GM18517 (cell line): ENCODE measurements around the gene AMY2B.
"Not testable (repeated sequence)": the region's sequence is repeated elsewhere in the genome, so short reads cannot be mapped to it uniquely, and the experiment has no call there.

Experiments
- ATAC-seq: cut with Tn5 transposase; IDR thresholded peaks from one replicate; pipeline ENCODE4 v1.9.1; 2021; ENCODE audit warnings: mild to moderate bottlenecking, moderate library complexity; ENCODE audit not compliant: unreplicated experiment

AMY2B gene

DNA sequence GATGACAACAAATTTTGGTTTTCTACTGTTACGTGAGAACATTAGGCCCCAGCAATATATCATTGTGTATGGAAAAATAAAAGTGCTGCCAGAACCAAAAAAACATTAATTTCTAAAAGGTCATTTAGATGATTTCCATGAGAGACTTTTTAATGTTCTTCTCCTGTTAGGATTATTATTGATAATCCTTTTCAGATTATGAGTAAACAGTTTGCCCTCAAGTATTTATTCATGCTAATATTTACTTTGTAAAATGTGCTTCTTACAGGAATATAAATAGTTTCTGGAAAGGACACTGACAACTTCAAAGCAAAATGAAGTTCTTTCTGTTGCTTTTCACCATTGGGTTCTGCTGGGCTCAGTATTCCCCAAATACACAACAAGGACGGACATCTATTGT, at the start of gene AMY2B:
TSS of gene AMY2B (plus strand) at position 301 of the 400 bp plus-strand sequence. CDS start at position 315, 14 bp downstream.
- ATAC-seq: not testable (repeated sequence)

DNA sequence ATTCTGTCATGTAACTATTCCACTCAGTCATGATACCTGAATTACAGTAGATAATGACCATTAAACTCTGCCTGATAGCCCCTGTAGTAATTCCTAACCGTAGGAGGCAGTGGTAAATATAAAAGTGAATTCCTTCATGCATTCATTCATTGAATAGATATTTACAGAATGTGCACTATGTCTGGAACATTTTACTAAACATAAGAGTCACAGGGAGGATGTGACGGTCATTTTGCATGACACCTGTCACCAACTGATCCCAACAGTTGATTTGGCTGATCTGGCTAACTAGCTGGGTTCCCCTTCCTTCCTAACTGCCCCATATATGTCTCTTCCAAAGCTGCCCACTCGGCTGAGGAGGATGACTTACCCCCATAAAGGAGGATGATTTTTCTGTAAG, 48.0 kb upstream of the AMY2B start:
- no peak for ATAC-seq

DNA sequence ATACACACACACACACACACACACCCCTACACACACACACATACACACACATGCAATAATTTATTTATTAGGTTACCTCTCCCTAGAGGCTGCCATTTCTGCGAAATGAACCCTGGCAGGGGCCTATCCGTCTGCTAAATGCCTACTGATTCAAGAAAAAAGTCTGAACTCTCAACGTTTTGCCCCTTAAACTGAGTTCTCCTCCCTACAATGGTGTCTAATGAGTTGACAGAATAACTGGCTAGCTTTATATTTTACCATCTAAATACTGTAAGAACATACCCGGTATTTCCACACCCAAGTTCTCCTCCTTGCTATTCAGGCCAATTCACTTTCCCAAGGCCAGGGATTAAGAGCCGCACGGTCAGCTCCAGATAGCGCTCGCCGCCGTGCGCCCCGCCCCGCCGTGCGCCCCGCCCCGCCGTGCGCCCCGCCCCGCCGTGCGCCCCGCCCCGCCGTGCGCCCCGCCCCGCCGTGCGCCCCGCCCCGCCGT, 46.2 kb upstream of the AMY2B start:
- ATAC-seq: peak; percentile 48

DNA sequence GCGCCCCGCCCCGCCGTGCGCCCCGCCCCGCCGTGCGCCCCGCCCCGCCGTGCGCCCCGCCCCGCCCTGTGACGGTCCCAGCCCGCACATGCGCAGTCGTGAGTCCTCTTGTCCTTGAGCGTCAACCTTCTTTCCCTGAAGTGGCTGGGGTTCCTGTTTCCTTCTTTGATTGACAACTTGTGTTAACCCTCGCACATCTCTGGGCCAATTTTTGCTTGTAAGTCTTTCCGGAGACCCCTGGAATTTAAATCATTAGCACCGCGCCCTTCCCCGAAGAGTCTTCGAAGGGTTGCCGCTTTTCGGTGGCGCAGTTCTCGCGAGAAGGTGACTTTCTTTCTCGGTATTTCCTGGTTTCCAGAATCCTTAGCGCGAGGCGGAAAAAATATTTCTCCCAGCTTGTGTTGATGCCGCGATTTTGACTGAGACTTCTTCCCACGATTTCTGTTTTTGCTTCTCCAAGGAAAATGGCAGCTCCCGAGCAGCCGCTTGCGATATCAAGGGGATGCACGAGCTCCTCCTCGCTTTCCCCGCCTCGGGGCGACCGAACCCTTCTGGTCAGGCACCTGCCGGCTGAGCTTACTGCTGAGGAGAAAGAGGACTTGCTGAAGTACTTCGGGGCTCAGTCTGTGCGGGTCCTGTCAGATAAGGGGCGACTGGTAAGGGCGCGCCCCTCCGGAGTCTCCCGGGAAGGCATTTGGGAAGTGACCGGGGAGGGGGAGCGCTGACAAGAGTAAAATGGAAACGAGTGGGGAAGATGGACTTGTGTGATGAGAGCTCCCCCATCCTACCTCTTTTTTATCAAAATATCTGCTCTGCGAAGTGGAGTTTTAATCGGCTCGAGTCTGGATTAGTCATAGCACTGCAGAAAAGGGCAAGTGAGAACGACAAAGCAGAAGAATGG, 45.5 kb upstream of the AMY2B start, which contains the start of gene RNPC3:
TSS of gene RNPC3 (plus strand) at position 93 of the 901 bp plus-strand sequence. CDS start at position 465, 372 bp downstream.
- ATAC-seq: peak; percentile 81

DNA sequence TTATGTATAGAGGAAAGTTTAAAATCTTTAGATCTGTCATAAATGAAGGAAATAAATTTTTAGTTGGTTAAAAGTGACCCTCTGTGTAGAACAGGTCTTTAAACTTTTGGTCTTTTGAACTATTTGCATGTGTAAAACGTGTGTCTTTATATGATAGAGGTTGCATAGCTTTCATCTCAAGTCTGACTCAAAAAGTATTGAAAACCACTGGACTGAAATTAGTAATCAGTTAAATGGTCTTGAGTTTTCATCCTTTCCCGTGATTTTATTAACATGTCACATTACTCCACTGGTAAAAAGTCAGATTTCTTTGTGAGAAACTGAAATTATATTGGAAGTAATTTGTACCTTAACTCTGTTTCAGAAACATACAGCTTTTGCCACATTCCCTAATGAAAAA, 44.1 kb upstream of the AMY2B start:
- ATAC-seq: no peak

DNA sequence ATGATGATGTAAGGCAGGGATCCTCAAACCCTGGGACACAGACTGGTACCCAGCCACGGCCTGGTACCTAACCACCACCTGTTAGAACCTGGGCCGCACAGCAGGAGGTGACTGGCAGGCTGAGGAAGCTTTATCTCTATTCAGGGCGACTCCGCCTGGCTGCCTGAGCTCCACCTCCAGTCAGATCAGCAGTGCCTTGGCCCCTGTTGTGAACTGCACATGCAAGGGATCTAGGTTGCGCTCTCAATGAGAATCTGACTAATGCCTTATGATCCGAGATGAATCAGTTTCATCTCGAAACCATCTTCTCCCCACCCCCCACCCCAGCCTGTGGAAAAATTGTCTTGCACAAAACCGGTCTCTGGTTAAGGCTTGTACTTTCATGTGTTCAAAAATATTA, 41.6 kb upstream of the AMY2B start:
- ATAC-seq: no peak

DNA sequence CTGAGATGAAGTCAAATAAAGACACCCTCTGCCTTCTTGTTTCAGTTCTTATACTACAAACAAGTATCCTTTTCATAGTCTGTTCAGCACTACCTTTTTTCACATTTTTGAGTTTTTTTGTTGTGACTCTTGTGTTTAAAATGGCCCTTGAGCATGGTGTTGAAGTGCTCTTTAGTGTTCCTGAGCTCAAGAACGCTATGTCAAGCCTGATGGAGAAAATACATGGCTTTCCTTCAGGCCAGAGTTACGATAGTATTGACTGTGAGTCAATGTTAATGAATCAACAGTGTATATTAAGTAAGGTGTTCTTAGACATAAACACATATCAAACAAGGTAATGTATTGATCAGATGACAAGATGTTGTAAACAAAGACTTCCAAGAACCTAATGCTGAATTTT, 33.2 kb upstream of the AMY2B start:
- no peak for ATAC-seq

DNA sequence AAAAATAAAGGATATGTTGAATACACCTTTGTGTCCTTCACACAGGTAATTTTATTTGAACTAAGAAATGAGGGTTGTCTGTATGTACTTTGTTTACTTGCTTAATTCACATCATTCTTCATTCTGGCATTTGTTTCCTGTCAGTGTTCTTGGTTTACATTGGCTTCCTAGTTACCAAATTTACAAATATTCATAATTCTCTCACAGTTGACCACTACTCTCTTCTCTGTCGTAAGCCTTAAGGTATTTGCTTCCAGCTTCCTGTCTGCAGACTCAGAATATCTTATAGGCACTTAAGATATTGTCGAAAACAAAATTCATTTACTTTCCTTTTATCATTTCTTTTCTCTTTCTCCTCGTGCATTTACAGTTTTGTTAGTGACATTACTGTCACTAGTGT, 30.0 kb upstream of the AMY2B start:
- no peak for ATAC-seq

DNA sequence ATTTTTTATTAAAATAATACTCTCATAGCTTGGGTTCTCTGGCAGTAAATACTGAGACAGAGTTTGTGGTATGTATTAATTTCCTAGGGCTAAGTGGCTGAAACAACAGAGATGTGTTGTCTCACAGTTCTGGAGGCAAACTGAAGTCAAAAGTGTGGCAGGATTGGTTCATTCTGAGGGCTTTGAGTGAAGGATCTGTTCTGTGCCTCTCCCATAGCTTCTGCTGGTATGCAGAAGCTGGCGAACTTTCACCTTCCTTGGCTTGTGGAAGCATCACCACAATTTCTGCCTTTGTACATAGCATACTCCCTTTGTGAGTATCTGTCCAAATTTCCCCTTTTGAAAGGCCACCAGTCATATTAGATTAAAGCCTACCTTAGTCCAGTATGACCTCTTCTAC, 24.9 kb upstream of the AMY2B start:
- ATAC-seq: no peak

DNA sequence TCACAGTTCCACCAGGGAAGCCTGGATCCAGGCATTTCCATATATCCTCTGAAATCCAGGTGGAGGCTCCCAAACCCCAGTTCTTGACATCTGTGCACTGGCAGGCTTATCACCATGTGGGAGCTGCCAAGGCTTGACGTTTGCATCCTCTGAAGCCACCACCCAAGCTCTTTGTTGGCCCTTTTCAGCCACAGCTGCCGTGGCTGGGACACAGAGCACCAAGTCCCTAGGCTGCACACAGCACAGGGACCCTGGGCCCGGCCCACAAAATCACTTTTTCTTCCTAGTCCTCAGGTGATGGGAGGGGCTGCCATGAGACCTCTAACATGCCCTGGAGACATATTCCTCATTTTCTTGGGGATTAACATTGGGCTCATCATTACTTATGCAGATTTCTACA, 23.5 kb upstream of the AMY2B start:
- no peak for ATAC-seq

DNA sequence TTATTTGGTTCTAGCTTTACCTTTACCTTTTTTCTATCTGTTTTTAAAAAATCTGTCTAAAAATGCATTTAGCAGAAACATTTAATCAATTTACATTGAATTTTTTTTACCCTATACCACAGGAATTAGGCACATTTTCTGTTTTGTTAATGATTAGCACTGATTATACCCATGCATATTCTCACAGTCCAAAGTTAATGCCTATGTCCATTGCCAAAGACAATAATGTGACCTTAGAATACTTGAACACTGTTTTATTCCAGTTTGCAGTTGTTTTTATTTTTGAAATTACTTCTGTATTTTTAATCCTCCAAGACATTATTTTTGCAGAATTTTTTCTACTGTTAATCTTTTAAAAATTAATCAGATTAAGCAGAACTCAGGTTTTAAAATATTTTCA, 11.0 kb upstream of the AMY2B start:
- ATAC-seq: no peak

DNA sequence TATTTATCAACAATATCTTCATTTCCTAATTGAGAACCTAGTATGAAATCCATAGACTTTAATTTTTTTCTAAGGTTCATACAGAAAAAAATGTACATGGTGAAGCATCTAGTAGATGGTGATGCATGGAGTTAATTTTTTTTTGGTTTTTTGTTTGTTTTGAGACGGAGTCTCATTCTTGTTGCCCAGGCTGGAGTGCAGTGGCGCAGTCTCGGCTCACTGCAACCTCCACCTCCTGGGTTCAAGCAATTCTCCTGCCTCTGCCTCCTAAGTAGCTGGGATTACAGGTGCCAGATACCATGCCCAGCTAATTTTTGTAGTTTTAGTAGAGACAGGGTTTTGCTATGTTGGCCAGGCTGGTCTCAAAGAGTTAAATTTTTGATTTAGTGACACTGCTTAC, 10.3 kb upstream of the AMY2B start:
- not testable (repeated sequence) for ATAC-seq

DNA sequence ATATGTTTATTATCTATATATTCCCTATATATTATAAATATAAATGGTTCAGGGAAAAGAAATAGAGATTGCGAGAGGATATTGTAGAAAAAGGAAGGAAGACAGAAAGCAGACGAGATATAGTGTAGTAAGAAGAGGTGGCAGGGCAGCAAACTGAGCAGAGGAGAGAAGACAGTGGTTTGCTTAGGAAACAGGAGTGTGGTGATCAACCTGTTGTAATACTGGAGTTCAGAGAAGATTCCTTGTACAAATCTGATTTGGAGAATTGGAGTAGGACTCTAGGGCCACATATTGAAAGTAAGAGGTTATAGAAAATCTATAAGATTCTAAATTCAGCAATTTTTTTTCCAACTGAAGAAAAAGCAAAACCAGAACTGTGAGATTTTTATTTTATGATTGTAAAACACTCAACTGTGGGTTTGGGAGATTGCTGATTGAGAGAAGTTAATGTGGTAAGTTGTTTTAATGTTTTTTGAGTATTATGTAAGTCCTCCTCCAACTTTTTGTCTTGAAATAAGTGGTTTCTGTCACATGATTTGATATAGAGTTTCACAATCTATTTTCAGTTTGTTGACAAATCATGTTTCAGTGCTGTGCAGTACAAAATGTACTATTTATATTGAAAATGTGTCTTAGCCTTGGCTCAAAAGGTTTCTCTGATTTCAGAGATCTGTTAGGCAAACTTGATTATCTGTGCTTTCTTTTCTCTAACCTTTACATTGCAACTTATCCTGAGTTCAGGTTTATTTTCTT, 9.6 kb upstream of the AMY2B start:
- ATAC-seq: peak; percentile 91

DNA sequence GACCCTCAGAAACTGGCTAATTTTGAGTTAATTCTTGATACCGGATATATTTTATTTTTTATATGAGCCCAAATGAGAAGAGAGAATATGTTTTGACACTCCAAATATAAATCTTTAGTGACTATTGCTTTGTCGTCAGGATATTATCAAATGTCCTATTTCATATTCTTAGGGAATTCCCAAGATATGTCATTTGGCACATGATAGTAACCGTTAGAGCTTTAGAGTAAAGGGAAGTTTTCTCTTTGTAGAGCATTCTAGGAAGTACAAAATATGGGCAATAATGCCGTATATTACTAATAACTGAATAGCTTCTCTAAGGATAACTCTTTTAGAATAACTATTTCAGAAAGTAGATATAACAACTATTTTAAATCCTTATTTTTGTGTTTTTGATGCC, 8.3 kb upstream of the AMY2B start:
- ATAC-seq: no peak

DNA sequence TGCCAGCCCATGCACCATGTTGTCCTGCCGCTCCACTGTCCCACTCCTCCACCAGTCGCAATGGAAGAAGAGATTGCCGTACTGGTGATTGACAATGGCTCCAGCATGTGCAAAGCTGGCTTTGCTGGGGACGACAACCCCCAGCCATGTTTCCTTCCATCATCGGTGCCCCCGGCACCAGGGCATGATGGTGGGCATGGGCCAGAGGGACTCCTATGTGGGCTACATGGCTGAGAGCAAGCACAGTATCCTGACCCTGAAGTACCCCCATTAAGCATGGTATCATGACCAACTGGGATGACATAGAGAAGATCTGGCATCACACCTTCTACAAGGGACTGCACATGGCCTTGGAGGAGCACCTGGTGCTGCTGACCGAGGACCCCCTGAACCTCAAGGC, 1.9 kb upstream of the AMY2B start:
- ATAC-seq: no peak

DNA sequence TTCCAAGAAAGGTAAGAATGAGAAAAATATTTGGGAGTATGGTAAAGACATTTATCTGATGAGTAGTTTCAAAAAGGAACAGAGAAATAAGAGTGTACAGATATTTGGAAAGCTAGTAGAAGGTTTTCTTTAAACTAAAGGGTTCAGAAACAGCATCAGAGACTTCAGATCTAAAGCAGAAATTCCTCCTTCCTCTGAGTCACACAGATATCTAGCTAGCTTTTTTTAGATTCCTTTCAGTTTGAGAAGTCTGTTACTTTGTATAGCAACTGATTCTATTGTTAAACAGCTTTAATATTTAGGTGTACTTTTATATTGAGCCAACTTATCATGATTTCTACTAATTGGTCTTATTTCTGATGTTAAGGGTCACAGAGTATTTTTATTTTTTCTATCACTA, 4.7 kb downstream of the AMY2B start:
- peak; percentile 48 for ATAC-seq

DNA sequence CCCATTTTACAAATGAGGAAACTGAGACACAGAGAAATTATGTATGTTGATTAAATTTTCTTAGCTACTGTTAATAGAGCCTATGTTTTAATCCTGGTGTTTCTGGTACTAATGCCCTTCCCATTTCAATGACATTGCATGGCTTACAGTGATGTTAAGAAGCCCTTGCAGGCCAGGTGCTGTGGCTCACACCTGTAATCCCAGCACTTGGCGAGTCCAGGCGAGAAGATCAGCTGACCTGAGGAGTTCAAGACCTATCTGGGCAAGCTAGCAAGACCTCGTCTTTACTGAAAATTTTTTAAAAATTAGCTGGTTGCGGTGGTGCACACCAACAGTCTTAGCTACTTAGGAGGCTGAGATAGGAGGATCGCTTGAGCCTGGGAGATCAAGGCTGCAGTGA, 5.4 kb downstream of the AMY2B start:
- ATAC-seq: not testable (repeated sequence)

DNA sequence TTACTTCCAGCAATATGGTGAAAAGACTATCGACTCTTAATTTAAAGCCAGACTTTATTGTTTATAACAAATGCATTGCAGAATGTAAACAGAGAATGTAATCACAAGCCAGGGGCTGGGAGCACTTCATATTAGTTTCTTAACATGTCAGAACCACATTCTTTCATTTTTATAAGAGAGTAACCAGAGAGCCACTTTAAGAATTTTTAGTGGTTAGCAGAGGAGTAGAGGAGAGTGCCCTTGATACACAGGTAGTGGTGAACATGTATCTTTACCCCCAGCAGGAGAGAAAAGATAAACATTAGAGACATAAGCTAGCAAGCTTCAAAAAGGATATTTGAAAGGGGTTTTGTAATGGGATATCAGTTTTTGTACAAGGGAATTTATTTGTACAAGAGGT, 11.1 kb downstream of the AMY2B start:
- ATAC-seq: no peak

DNA sequence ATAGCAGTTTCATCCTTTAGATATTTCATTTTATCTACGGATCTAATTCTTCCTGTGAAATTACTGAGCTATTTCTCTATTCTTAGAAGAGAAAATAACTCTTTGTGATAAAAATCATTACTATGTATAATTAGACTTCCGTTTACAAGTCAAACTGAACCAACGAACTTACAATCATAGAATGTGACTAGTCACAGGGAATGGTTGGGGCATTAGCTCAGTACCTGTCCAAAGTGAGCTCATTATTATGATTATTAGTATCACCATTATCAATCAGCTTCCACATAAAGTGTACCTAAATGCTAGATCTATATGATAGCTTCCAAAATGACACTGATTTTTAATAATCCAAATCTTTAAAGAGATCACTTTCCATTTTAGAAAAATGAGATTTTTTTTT, 12.5 kb downstream of the AMY2B start:
- ATAC-seq: no peak

DNA sequence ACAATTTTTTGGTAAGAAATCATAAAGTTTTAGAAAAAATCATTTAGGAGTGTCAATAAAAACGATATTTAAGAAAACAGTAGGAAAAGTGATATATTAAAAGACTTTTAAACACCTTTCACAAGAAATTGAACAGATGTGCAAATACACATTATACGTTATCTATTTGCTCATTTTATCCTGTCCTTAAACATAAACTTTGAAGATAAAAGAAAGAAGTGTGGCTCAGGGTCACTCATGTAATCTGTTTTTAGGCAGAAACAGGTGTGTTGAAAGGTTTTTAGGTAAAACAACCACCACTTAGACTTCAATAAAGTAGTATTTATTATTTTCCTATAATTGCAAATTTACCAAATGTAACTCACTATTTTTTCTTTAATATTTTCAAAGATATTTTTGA, 13.1 kb downstream of the AMY2B start:
- ATAC-seq: no peak

DNA sequence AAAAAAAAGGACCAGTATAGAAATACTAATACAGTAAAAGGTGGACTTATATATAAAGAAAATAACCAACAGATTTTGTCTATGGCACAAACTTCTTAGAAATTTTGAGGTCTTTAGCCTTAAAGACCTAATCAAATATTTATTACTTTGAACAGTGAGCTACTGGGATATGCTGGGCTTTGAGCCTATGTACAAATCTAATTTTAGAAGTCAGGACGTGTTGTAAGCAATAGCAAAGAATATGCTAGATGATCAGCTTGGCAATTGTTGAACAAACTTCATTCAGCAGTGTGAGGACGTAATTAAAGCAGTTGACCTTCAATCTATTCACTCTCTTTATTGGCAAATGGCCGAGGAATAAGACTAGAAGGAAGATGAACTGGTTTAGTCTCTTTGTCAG, 31.4 kb downstream of the AMY2B start:
- not testable (repeated sequence) for ATAC-seq

DNA sequence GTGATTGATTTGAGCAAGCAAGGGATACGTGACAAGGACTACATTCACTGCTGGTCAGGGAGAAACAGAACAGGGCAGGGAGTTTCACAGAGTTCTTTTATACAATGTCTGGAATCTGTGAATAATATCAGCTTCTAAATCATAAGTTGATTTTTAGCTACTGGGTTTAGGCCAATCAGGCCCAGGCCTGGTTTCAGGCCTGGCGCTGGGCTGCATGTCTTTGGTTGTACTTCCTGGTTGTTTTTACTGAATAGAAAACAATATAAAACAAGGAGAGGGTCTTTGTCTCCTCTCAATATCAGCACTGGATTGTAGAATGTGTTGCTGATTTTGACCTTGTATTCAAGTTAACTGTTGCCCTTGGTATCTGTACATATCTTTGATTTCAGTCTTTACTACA, 45.0 kb downstream of the AMY2B start:
- ATAC-seq: no peak
